H1 (cell line): ENCODE results near the gene FAM227B. TPM values are rescaled to one million over a fixed set of nuclear protein-coding genes. Genes with fewer than 3 reads are reported as not detected.

Source experiments
- CBX5 ChIP-seq: fragments of 300-800, 300-1000 bp; sonication (generic); IDR thresholded peaks from 2 replicates; pipeline ENCODE4 v1.7.1; 2016; ENCODE audit warnings: antibody characterized with exemption, low read length, low read depth
- polyA plus RNA-seq, 7 experiments: library from polyadenylated mRNA; depleted of rRNA in 3 of 7; stranded (reverse) in 5 of 7; unstranded in 2 of 7; fragments of >200 nt in 5 of 7; fragments of 200-250 nt in 2 of 7; gene quantifications; 1 replicate in 5 of 7; 2 replicates in 1 of 7; 4 replicates in 1 of 7; pipeline versions ENCODE4 v1.2.1 to v1.2.3, GENCODE V29; 2011 to 2013; ENCODE audit warnings: missing spikeins in 2 of 7, mixed read lengths in 2 of 7
- total RNA-seq: library from RNA; stranded (reverse); fragmentation: NEBNext Ultra II Directional; extraction: Animal tissue kit (Norgen Biotek cat#: 25700); gene quantifications from 2 replicates; pipeline ENCODE4 v1.2.1, GENCODE V29; 2021

FAM227B gene
- total and polyA plus RNA-seq, 2 of the 8 experiments (the other 6 are each of a cell fraction or from before 2014, with no cell fraction given) = 4.0 to 6.5 TPM

- no peak for TF ChIP-seq CBX5
Measured at GRCh38 chr15:49627407-49627877, 6.8 kb upstream of the FAM227B start (continued).
